NOMO-1 (cell line): ENCODE measurements around the gene PLS3.
A peak's percentile ranks its signal among the peaks of the same experiment; 100 is the strongest.

ENCODE experiments used
- DNase-seq, 2 experiments: peaks; one replicate each; lab custom pipeline; 2025; ENCODE audit not compliant: unreplicated experiment in 2 of 2; lab: John Stamatoyannopoulos, UW

The PLS3 gene

GRCh38 chrX:115679460-115679859, 118.5 kb downstream of the PLS3 start:
- no peak for DNase-seq

- DNase-seq = no peak
Observed at GRCh38 chrX:115687595-115687994, 126.6 kb downstream of the PLS3 start.

GRCh38 chrX:115689931-115690330, 129.0 kb downstream of the PLS3 start:
- no peak for DNase-seq

GRCh38 chrX:115690511-115691216, 129.7 kb downstream of the PLS3 start:
- DNase-seq = peak in 1 of 2 experiments; percentile 31

GRCh38 chrX:115693476-115693875, 132.5 kb downstream of the PLS3 start:
- DNase-seq = no peak

GRCh38 chrX:115694028-115694427, 133.1 kb downstream of the PLS3 start:
- no peak for DNase-seq

GRCh38 chrX:115696039-115696438, 135.1 kb downstream of the PLS3 start:
- DNase-seq = no peak

GRCh38 chrX:115696939-115697338, 136.0 kb downstream of the PLS3 start:
- no peak for DNase-seq

GRCh38 chrX:115697806-115698205, 136.8 kb downstream of the PLS3 start:
- no peak for DNase-seq
